GM23338 (cell line): Measurements from ENCODE around the gene DNAH17. TPM values are rescaled to one million over a fixed set of nuclear protein-coding genes. Genes with fewer than 3 reads are reported as not detected.

ENCODE experiments used
- ATAC-seq: fragments of 200-7000 bp; cut with Tn5 transposase; 3 replicates; pipeline ENCODE4 v1.9.1; 2020
- DNase-seq: peaks from one replicate; pipeline ENCODE4 v3.0.0-alpha.2; 2015; ENCODE audit warnings: low spot score
- H2AFZ ChIP-seq: fragments of 200-600 bp; sonication (generic); 2 replicates; pipeline ENCODE4 v1.8.0; 2016; ENCODE audit warnings: antibody characterized with exemption, mild to moderate bottlenecking, moderate library complexity
- H3F3A ChIP-seq: fragments of 200-600 bp; sonication (generic); replicated peaks from 2 replicates; pipeline ENCODE4 v1.8.0; 2017; ENCODE audit warnings: antibody characterized with exemption, mixed run types, low read depth
- H3K27ac ChIP-seq: fragments of 200-600 bp; sonication (generic); 2 replicates; pipeline ENCODE4 v1.6.1; 2016; ENCODE audit warnings: low read depth
- H3K27me3 ChIP-seq: fragments of 200-600 bp; sonication (generic); 2 replicates; pipeline ENCODE4 v1.8.0; 2016; ENCODE audit warnings: mild to moderate bottlenecking, mixed run types, moderate library complexity; ENCODE audit not compliant: insufficient read depth
- H3K36me3 ChIP-seq: fragments of 200-600 bp; sonication (generic); 2 replicates; pipeline ENCODE4 v1.8.0; 2016; ENCODE audit warnings: mild to moderate bottlenecking; ENCODE audit not compliant: insufficient read depth
- H3K4me1 ChIP-seq: fragments of 200-600 bp; sonication (generic); 2 replicates; pipeline ENCODE4 v1.8.0; 2016; ENCODE audit warnings: mild to moderate bottlenecking, moderate library complexity; ENCODE audit not compliant: insufficient read depth
- H3K4me2 ChIP-seq: fragments of 200-600 bp; sonication (generic); 2 replicates; pipeline ENCODE4 v1.7.1; 2017; ENCODE audit warnings: mixed run types
- H3K4me3 ChIP-seq: fragments of 200-600 bp; sonication (generic); 2 replicates; pipeline ENCODE4 v1.6.1; 2016; ENCODE audit warnings: mixed run types
- H3K79me2 ChIP-seq: fragments of 200-600 bp; sonication (generic); replicated peaks from 2 replicates; pipeline ENCODE4 v1.8.0; 2017; ENCODE audit warnings: mild to moderate bottlenecking; ENCODE audit not compliant: insufficient read depth
- H3K9me2 ChIP-seq: fragments of 200-600 bp; sonication (generic); 2 replicates; pipeline ENCODE4 v1.8.0; 2017; ENCODE audit not compliant: insufficient read depth
- H4K20me1 ChIP-seq: fragments of 200-600 bp; sonication (generic); replicated peaks from 2 replicates; pipeline ENCODE4 v1.8.0; 2017; ENCODE audit warnings: mild to moderate bottlenecking; ENCODE audit not compliant: insufficient read depth
- H3K27ac Mint-ChIP-seq: 2 replicates; pipeline ENCODE4 v1.8.0; 2020; ENCODE audit warnings: inconsistent platforms, mild to moderate bottlenecking, moderate library complexity, mixed read lengths
- H3K27me3 Mint-ChIP-seq: 3 replicates; pipeline ENCODE4 v1.8.0; 2022; ENCODE audit warnings: low read depth, mild to moderate bottlenecking, moderate library complexity, mixed read lengths, inconsistent platforms; ENCODE audit not compliant: insufficient read depth, poor library complexity
- H3K36me3 Mint-ChIP-seq: 3 replicates; pipeline ENCODE4 v1.8.0; 2021; ENCODE audit warnings: low read depth, mild to moderate bottlenecking, inconsistent platforms, moderate library complexity, mixed read lengths
- H3K4me1 Mint-ChIP-seq: 3 replicates; pipeline ENCODE4 v1.8.0; 2020; ENCODE audit warnings: mild to moderate bottlenecking, inconsistent platforms, mixed read lengths
- H3K4me3 Mint-ChIP-seq: 3 replicates; pipeline ENCODE4 v1.8.0; 2021; ENCODE audit warnings: moderate library complexity, mild to moderate bottlenecking, inconsistent platforms, mixed read lengths
- H3K9me3 Mint-ChIP-seq: 3 replicates; pipeline ENCODE4 v1.8.0; 2020; ENCODE audit warnings: moderate library complexity, mild to moderate bottlenecking, inconsistent platforms, mixed read lengths
- EZH2 ChIP-seq: fragments of 200-600 bp; sonication (generic); IDR thresholded peaks from one replicate; pipeline ENCODE4 v1.8.0; 2017; ENCODE audit warnings: antibody characterized with exemption, mild to moderate bottlenecking, low read depth; ENCODE audit not compliant: unreplicated experiment
- JUNB ChIP-seq: IDR thresholded peaks from one replicate; pipeline ENCODE4 v1.6.1; 2016; ENCODE audit warnings: antibody characterized with exemption; ENCODE audit not compliant: unreplicated experiment
- ZNF114 ChIP-seq: fragments of 250-450 bp; sonication (Bioruptor Pico); IDR thresholded peaks from 2 replicates; pipeline ENCODE4 v1.5.0; 2020; ENCODE audit warnings: mild to moderate bottlenecking, moderate library complexity
- ZNF331 ChIP-seq: fragments of 250-450 bp; sonication (Bioruptor Pico); IDR thresholded peaks from 2 replicates; pipeline ENCODE4 v1.5.0; 2020; ENCODE audit warnings: low read depth, mild to moderate bottlenecking, moderate library complexity
- polyA plus RNA-seq: library from polyadenylated mRNA; unstranded; fragments of >200 nt; fragmentation: Nextera tagmentation; extraction: Ambion mirVana; gene quantifications from 2 replicates; pipeline ENCODE4 v1.2.1, GENCODE V29; 2016
- total RNA-seq: library from RNA; depleted of rRNA; stranded (reverse); fragments of >200 nt; shearing (Covaris generic); gene quantifications from 2 replicates; pipeline ENCODE4 v1.2.3, GENCODE V29; 2014
- TF ChIP-seq, protein P1 (sequence below): IDR thresholded peaks from one replicate; pipeline ENCODE4 v1.6.1; 2018; ENCODE audit warnings: antibody characterized with exemption; ENCODE audit not compliant: unreplicated experiment
- TF ChIP-seq, protein P2 (sequence below): IDR thresholded peaks from 2 replicates; pipeline ENCODE4 v1.6.1; 2016; ENCODE audit warnings: antibody characterized with exemption
- TF ChIP-seq, protein P3 (sequence below), 2 experiments: fragments of 200-600 bp in 1 of 2; sonication (generic) in 1 of 2; conservative IDR thresholded peaks; 2 replicates each; pipeline versions ENCODE4 v1.5.1 to v1.6.1; 2016 to 2017; ENCODE audit warnings: antibody characterized with exemption in 2 of 2, low read depth in 2 of 2, mild to moderate bottlenecking in 2 of 2, moderate library complexity in 1 of 2
- TF ChIP-seq, protein P4 (sequence below): fragments of 250-450 bp; sonication (Bioruptor Pico); IDR thresholded peaks from 2 replicates; pipeline ENCODE4 v1.5.0; 2020; ENCODE audit warnings: mild to moderate bottlenecking, moderate library complexity

DNAH17 gene
- total and polyA plus RNA-seq, 2 experiments from 2014 or later, result 0.59 to 2.0 TPM

DNA sequence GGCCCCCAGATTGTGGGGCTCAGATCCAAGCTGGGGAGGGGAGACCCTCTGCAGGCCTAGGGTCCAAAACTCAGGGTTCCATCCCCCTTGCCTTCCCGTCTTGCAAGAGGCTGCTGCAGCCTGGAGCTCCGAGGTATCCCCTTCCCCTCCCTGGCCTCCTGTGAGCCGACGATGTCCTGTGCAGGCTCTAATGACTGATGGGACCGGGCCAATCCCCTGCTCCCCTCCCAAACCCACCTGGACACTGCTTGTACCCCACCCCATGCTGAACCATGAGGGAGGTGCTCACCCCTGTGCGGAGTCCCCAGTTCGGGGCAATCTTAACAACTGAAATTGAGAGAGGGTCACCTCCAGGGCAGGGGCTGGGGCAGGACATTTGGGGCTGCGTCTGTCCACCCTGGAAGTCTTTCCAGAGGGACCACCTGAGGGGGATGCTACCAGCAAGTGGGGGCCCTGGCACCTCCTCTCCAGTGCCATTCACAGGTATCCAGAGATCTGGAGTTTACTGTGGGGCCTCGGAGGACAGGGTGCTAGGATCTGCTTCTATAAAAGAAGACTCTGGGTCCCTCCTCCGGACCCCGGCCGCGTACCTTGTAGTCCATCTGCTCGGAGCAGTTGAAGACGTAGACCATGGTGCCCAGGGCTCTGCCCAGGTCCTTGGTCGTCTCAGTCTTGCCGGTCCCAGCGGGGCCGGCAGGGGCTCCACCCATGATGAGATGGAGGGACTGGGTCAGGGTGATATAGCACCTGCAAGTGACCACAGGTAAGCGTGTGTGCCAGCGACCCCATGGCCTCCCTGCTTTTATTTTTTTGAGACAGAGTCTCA, 77.3 kb downstream of the DNAH17 start:
- H3K36me3 ChIP-seq, result no peaks in the 10 kb centered on the region
- no peak overlapping the region for H3K4me3 ChIP-seq
- TF ChIP-seq, protein P1, sequence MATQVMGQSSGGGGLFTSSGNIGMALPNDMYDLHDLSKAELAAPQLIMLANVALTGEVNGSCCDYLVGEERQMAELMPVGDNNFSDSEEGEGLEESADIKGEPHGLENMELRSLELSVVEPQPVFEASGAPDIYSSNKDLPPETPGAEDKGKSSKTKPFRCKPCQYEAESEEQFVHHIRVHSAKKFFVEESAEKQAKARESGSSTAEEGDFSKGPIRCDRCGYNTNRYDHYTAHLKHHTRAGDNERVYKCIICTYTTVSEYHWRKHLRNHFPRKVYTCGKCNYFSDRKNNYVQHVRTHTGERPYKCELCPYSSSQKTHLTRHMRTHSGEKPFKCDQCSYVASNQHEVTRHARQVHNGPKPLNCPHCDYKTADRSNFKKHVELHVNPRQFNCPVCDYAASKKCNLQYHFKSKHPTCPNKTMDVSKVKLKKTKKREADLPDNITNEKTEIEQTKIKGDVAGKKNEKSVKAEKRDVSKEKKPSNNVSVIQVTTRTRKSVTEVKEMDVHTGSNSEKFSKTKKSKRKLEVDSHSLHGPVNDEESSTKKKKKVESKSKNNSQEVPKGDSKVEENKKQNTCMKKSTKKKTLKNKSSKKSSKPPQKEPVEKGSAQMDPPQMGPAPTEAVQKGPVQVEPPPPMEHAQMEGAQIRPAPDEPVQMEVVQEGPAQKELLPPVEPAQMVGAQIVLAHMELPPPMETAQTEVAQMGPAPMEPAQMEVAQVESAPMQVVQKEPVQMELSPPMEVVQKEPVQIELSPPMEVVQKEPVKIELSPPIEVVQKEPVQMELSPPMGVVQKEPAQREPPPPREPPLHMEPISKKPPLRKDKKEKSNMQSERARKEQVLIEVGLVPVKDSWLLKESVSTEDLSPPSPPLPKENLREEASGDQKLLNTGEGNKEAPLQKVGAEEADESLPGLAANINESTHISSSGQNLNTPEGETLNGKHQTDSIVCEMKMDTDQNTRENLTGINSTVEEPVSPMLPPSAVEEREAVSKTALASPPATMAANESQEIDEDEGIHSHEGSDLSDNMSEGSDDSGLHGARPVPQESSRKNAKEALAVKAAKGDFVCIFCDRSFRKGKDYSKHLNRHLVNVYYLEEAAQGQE, result no peak
- TF ChIP-seq, protein P2, sequence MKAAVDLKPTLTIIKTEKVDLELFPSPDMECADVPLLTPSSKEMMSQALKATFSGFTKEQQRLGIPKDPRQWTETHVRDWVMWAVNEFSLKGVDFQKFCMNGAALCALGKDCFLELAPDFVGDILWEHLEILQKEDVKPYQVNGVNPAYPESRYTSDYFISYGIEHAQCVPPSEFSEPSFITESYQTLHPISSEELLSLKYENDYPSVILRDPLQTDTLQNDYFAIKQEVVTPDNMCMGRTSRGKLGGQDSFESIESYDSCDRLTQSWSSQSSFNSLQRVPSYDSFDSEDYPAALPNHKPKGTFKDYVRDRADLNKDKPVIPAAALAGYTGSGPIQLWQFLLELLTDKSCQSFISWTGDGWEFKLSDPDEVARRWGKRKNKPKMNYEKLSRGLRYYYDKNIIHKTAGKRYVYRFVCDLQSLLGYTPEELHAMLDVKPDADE, result no peak
- TF ChIP-seq, protein P3, sequence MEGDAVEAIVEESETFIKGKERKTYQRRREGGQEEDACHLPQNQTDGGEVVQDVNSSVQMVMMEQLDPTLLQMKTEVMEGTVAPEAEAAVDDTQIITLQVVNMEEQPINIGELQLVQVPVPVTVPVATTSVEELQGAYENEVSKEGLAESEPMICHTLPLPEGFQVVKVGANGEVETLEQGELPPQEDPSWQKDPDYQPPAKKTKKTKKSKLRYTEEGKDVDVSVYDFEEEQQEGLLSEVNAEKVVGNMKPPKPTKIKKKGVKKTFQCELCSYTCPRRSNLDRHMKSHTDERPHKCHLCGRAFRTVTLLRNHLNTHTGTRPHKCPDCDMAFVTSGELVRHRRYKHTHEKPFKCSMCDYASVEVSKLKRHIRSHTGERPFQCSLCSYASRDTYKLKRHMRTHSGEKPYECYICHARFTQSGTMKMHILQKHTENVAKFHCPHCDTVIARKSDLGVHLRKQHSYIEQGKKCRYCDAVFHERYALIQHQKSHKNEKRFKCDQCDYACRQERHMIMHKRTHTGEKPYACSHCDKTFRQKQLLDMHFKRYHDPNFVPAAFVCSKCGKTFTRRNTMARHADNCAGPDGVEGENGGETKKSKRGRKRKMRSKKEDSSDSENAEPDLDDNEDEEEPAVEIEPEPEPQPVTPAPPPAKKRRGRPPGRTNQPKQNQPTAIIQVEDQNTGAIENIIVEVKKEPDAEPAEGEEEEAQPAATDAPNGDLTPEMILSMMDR (conservative IDR thresholded peaks at IDR 0.05; ENCODE audit: low read depth in 2 of 2), result no peak
- TF ChIP-seq ZNF331 (CRISPR knock-in tag), result no peak
- no peak for TF ChIP-seq EZH2
- TF ChIP-seq ZNF114 (CRISPR knock-in tag), result no peak
- no peak for TF ChIP-seq JUNB
- TF ChIP-seq, protein P4, sequence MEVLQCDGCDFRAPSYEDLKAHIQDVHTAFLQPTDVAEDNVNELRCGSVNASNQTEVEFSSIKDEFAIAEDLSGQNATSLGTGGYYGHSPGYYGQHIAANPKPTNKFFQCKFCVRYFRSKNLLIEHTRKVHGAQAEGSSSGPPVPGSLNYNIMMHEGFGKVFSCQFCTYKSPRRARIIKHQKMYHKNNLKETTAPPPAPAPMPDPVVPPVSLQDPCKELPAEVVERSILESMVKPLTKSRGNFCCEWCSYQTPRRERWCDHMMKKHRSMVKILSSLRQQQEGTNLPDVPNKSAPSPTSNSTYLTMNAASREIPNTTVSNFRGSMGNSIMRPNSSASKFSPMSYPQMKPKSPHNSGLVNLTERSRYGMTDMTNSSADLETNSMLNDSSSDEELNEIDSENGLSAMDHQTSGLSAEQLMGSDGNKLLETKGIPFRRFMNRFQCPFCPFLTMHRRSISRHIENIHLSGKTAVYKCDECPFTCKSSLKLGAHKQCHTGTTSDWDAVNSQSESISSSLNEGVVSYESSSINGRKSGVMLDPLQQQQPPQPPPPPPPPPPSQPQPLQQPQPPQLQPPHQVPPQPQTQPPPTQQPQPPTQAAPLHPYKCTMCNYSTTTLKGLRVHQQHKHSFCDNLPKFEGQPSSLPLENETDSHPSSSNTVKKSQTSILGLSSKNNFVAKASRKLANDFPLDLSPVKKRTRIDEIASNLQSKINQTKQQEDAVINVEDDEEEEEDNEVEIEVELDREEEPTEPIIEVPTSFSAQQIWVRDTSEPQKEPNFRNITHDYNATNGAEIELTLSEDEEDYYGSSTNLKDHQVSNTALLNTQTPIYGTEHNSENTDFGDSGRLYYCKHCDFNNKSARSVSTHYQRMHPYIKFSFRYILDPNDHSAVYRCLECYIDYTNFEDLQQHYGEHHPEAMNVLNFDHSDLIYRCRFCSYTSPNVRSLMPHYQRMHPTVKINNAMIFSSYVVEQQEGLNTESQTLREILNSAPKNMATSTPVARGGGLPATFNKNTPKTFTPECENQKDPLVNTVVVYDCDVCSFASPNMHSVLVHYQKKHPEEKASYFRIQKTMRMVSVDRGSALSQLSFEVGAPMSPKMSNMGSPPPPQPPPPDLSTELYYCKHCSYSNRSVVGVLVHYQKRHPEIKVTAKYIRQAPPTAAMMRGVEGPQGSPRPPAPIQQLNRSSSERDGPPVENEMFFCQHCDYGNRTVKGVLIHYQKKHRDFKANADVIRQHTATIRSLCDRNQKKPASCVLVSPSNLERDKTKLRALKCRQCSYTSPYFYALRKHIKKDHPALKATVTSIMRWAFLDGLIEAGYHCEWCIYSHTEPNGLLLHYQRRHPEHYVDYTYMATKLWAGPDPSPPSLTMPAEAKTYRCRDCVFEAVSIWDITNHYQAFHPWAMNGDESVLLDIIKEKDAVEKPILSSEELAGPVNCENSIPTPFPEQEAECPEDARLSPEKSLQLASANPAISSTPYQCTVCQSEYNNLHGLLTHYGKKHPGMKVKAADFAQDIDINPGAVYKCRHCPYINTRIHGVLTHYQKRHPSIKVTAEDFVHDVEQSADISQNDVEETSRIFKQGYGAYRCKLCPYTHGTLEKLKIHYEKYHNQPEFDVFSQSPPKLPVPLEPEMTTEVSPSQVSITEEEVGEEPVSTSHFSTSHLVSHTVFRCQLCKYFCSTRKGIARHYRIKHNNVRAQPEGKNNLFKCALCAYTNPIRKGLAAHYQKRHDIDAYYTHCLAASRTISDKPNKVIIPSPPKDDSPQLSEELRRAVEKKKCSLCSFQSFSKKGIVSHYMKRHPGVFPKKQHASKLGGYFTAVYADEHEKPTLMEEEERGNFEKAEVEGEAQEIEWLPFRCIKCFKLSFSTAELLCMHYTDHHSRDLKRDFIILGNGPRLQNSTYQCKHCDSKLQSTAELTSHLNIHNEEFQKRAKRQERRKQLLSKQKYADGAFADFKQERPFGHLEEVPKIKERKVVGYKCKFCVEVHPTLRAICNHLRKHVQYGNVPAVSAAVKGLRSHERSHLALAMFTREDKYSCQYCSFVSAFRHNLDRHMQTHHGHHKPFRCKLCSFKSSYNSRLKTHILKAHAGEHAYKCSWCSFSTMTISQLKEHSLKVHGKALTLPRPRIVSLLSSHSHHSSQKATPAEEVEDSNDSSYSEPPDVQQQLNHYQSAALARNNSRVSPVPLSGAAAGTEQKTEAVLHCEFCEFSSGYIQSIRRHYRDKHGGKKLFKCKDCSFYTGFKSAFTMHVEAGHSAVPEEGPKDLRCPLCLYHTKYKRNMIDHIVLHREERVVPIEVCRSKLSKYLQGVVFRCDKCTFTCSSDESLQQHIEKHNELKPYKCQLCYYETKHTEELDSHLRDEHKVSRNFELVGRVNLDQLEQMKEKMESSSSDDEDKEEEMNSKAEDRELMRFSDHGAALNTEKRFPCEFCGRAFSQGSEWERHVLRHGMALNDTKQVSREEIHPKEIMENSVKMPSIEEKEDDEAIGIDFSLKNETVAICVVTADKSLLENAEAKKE (CRISPR knock-in tag), result no peak
- H3K27me3 Mint-ChIP-seq, result peaks cover 12% of the 10 kb centered on the region
- H3K79me2 ChIP-seq, result no peaks in the 10 kb centered on the region
- H3K27ac Mint-ChIP-seq, result no peak overlapping the region
- H3K4me1 Mint-ChIP-seq, result peaks cover 9% of the 10 kb centered on the region
- H3K27me3 ChIP-seq, result no peaks in the 10 kb centered on the region
- H3K36me3 Mint-ChIP-seq, result no peaks in the 10 kb centered on the region
- no peak for DNase-seq
- 0 out of 2 replicates have a peak overlapping the region, but pooled peaks have one; percentile 95 for H2AFZ ChIP-seq
- no peaks in the 10 kb centered on the region; the same call in 2 of the 3 replicates for H3K9me3 Mint-ChIP-seq
- no peak for ATAC-seq
- no peaks in the 10 kb centered on the region for H4K20me1 ChIP-seq
- no peak overlapping the region for H3K27ac ChIP-seq
- H3K4me3 Mint-ChIP-seq, result no peak overlapping the region
- no peak overlapping the region for H3K4me2 ChIP-seq
- H3K9me2 ChIP-seq, result no peaks in the 10 kb centered on the region
- peaks cover 9% of the 10 kb centered on the region for H3K4me1 ChIP-seq
- no peaks in the 10 kb centered on the region for H3F3A ChIP-seq
